Measurements from ENCODE around the gene MYCBPAP. TPM values are rescaled to one million over a fixed set of nuclear protein-coding genes. Genes with fewer than 3 reads are reported as not detected.

Gene MYCBPAP
- total RNA-seq, 1 donor from 2014 or later, result 0.30 TPM

GRCh38 chr17:50571681-50572080, 63.4 kb downstream of the MYCBPAP start:
- DNase-seq (ENCODE audit: low read depth), result no peak

GRCh38 chr17:50572541-50572940, 64.3 kb downstream of the MYCBPAP start:
- DNase-seq (ENCODE audit: low read depth), result no peak

GRCh38 chr17:50573866-50574611, 65.8 kb downstream of the MYCBPAP start:
- no peak for DNase-seq (ENCODE audit: low read depth)

- DNase-seq (ENCODE audit: low read depth), result no peak
Measured at GRCh38 chr17:50575581-50576210, 67.5 kb downstream of the MYCBPAP start.

GRCh38 chr17:50576864-50577263, 68.6 kb downstream of the MYCBPAP start:
- no peak for DNase-seq (ENCODE audit: low read depth)

GRCh38 chr17:50577451-50577954, 69.3 kb downstream of the MYCBPAP start:
- no peak for DNase-seq (ENCODE audit: low read depth)

GRCh38 chr17:50578173-50578572, 69.9 kb downstream of the MYCBPAP start:
- DNase-seq (ENCODE audit: low read depth), result no peak

- no peak for DNase-seq (ENCODE audit: low read depth)
Measured at GRCh38 chr17:50579399-50579798, 71.2 kb downstream of the MYCBPAP start.

- no peak for DNase-seq (ENCODE audit: low read depth)
Measured at GRCh38 chr17:50580646-50581045, 72.4 kb downstream of the MYCBPAP start.

Other genes with a start within 250 kb of the MYCBPAP start
- gene TMEM92, start 234.0 kb upstream of the MYCBPAP start, total RNA-seq, result 0.87 and 2.3 TPM in 2 replicates
- 42.3 and 61.5 TPM in 2 replicates for gene XYLT2, start 162.3 kb upstream of the MYCBPAP start, total RNA-seq
- 41.8 and 69.3 TPM in 2 replicates for gene MRPL27, start 135.3 kb upstream of the MYCBPAP start, total RNA-seq
- gene EME1, start 135.2 kb upstream of the MYCBPAP start, total RNA-seq, result 0.55 and 5.9 TPM in 2 replicates
- 141 and 219 TPM in 2 replicates for gene LRRC59, start 110.9 kb upstream of the MYCBPAP start, total RNA-seq
- gene ACSF2, start 82.2 kb upstream of the MYCBPAP start, total RNA-seq, result 32.5 and 44.5 TPM in 2 replicates
- not detected in 2 replicates for gene CHAD, start 39.6 kb upstream of the MYCBPAP start, total RNA-seq
- 9.2 and 14.6 TPM in 2 replicates for gene RSAD1, start 29.6 kb upstream of the MYCBPAP start, total RNA-seq
- 0.17 and 0.99 TPM in 2 replicates for gene EPN3, start 24.3 kb downstream of the MYCBPAP start, total RNA-seq
- gene SPATA20, start 38.7 kb downstream of the MYCBPAP start, total RNA-seq, result 59.3 and 62.7 TPM in 2 replicates
- gene CACNA1G, start 52.3 kb downstream of the MYCBPAP start, total RNA-seq, result 0.10 TPM in 1 of 2 replicates, not detected in the other
- gene ABCC3, start 126.4 kb downstream of the MYCBPAP start, total RNA-seq, result 28.3 and 250 TPM in 2 replicates
- gene ANKRD40, start 199.5 kb downstream of the MYCBPAP start, total RNA-seq, result 25.1 and 36.3 TPM in 2 replicates
- 11.5 and 41.9 TPM in 2 replicates for gene LUC7L3, start 211.2 kb downstream of the MYCBPAP start, total RNA-seq